Erythroblast (primary cell): ENCODE measurements around the gene DPAGT1.

Source experiments
- DNase-seq, 2 experiments: peaks; one replicate each; lab custom pipeline; 2025; lab: John Stamatoyannopoulos, UW
- GATA1 ChIP-seq: IDR thresholded peaks from 2 replicates; pipeline ENCODE4 v1.6.1; 2011; ENCODE audit warnings: low read depth, mild to moderate bottlenecking, control low read depth, low read length, moderate library complexity
- POLR2A ChIP-seq: IDR thresholded peaks from 2 replicates; pipeline ENCODE4 v1.6.1; 2011; ENCODE audit warnings: mild to moderate bottlenecking, low read length

Gene DPAGT1

DNA sequence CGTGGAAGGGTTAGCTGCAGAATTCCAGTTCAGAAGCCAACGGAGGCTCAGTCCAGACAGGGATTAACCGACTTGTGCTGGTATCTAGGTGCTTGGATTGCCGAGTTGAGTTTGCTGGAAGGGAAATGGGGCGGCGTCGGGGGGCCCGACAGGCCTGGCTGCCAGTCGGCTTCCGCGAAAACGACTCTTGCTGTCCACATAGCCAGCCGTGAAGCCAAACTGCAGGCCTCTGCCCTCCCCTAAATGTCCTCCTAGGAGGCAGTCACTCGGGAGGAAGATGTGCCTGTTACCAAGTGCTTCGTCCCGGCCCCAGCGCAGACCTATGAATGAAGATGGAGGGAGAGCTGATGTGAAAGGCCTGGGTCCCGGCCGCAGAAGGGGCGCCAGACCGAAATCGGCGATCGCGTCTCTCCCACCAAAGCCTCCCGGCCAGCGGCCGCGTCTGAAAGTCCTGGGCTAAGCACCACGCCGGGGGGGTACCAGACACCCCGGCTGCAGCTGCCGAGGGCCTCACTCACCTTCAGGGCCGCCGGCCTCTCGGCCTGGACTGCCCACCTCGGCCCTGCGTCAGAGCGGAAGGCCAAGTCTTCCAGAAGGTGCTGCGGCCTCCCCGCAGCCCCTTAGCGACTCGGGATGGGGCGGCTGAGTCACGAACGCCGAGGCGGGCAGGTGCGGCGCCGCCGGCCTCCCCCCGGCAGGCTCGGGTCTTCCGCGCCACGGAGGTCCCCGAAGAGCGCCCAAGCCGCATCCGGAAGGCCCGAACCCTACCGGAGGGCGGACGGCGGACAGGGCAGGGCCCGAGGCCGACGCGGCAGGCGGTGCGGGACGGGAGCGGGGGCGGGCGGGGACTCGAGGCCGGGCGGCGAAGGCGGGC lies 7.5 kb downstream of the DPAGT1 start:
- TF ChIP-seq GATA1 (no peak), POLR2A (peak; percentile 87)
- DNase-seq = peak; percentile 74 to 85

- TF ChIP-seq GATA1 = no peak
- TF ChIP-seq POLR2A = peak; percentile 21
Observed at GRCh38 chr11:119092880-119093842, 8.5 kb downstream of the DPAGT1 start.

GRCh38 chr11:119091966-119092879 lies 9.4 kb downstream of the DPAGT1 start:
- TF ChIP-seq GATA1 (no peak), POLR2A (peak; percentile 21)

More at GRCh38 chr11:119092880-119093842, 8.5 kb downstream of the DPAGT1 start:
- DNase-seq = peak; percentile 64 to 73

DNA sequence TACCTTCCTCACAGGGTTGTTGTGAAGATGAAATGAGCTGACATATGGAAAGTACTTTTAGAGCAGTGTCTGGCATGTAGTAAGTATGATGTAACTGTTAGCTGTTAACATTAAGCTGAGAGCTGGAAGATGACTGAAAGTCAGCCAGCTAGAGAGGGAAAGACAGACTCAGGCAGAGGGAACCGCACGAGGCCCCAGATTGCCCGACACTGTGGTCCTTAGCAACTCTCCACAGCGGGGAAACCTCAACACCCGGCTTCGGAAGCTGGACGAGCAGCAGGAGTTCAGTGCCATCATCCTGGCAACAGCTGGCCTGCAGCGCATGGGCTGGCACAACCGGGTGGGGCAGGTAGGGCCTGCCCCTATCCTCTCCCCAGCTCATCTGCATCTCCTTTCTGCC lies 10.5 kb downstream of the DPAGT1 start:
- TF ChIP-seq POLR2A (no peak), GATA1 (no peak)
- DNase-seq = peak in 1 of 2 experiments; percentile 58

More at GRCh38 chr11:119091966-119092879, 9.4 kb downstream of the DPAGT1 start:
- DNase-seq = peak; percentile 59 to 65

- no peak for TF ChIP-seq POLR2A
- no peak for TF ChIP-seq GATA1
- DNase-seq = peak in 1 of 2 experiments; percentile 65
Observed at GRCh38 chr11:119089319-119089718, 12.3 kb downstream of the DPAGT1 start.

GRCh38 chr11:119088406-119088805 lies 13.2 kb downstream of the DPAGT1 start:
- TF ChIP-seq POLR2A (no peak), GATA1 (no peak)
- peak in 1 of 2 experiments; percentile 66 for DNase-seq

DNA sequence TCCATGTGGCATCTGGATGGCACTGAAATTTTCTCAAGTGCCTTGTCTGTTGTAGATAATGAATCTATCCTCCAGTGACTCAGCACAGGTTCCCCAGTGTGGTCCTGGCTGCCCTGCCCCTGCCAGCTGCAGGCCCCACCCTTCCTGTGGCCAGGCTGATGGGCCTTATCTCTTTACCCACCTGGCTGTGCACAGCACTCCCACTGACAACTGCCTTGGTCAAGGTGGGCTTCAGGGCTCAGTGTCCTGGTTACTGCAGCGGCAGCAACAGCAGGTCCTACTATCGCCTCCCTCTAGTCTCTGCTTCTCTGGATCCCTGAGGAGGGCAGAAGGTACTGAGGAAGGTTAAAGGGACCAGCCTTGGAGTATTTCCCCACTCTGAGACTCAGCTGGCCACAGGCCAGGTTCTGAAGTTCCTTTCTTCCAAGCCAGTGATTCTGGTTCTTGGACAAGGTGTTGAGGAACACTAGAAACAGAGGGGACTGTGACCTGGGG lies 13.9 kb downstream of the DPAGT1 start:
- TF ChIP-seq POLR2A (peak; percentile 100), GATA1 (peak; percentile 94)

DNA sequence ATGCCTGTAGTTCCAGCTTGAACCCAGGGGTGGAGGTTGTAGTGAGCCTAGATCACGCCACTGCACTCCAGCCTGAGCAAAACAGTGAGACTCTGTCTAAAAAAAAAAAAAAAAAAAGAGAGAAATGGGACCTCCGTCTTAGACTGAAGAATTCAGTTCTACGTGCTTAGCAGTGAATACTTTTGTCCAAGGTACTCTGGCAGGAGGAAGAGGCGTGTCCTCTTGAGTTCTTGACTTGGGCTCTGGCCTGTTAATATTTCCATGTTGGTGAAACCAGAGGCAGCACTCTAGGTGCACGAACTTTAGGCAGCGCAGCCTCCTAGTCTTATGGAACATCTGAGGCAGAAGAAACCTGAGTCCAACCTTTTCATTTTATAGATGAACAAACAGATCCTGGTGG lies 14.5 kb downstream of the DPAGT1 start:
- peak in 1 of 2 experiments; percentile 76 for DNase-seq
- no peak for TF ChIP-seq GATA1
- no peak for TF ChIP-seq POLR2A

More for the DNA sequence above, 13.9 kb downstream of the DPAGT1 start:
- DNase-seq = peak; percentile 98 to 100

DNA sequence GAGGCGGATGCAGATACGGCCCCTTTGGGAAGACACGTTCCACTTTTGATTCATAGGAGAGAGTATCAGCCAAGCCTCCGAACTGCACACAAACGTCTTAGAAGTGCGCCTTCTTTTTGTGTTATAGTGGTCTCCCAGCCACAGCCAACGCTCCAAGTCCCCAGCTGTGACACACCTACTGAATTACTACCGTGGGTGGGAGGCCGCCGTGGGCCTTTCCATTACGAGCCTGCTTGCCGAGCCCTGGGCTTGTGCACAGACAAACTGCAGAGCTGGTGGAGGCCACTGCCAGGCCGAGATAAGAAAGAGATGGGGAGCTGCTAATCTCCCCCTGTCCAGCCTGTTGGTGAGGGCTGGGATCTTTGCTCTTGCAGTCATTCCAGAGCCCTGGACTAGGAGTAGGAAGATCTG lies 16.2 kb downstream of the DPAGT1 start:
- TF ChIP-seq GATA1 = peak; percentile 90
- TF ChIP-seq POLR2A = peak; percentile 42
- DNase-seq = peak; percentile 93 to 96

- DNase-seq = peak; percentile 97
- TF ChIP-seq GATA1 (no peak), POLR2A (peak; percentile 87)
Observed at GRCh38 chr11:119084663-119085436, 16.8 kb downstream of the DPAGT1 start, which contains the start of gene HMBS. TSS of gene HMBS (plus strand) at chr11:119084881. CDS start at chr11:119085034, 153 bp downstream.

GRCh38 chr11:119081682-119082260 lies 19.9 kb downstream of the DPAGT1 start:
- TF ChIP-seq GATA1 (no peak), POLR2A (no peak)
- DNase-seq = no peak

DNA sequence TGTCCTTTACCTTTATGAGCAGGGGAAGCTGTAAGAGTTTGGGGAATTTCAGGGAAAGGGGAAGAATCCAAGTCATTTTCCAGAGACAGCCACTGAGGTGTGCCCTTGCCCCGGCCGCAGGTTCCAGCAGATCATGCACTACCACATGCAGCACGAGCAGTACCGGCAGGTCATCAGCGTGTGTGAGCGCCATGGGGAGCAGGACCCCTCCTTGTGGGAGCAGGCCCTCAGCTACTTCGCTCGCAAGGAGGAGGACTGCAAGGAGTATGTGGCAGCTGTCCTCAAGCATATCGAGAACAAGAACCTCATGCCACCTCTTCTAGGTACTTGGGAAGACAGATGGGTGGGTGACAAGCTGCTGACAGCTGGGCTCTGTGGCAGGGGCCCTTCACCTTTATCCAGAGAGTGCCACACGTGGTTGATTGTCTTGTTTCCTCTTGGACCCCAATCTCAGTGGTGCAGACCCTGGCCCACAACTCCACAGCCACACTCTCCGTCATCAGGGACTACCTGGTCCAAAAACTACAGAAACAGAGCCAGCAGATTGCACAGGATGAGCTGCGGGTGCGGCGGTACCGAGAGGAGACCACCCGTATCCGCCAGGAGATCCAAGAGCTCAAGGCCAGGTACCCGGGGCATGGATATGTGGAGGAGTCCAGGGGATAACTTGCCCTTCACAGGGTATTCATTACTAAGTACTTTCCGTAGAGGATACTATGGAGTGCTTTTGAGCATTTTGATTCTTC lies 22.8 kb downstream of the DPAGT1 start:
- no peak for DNase-seq
- TF ChIP-seq GATA1 (no peak), POLR2A (no peak)
